HG02840 (cell line): ENCODE data around the gene SFT2D1.
A peak's percentile ranks its signal among the peaks of the same experiment; 100 is the strongest.

ENCODE experiments used
- ATAC-seq: cut with Tn5 transposase; IDR thresholded peaks from one replicate; pipeline ENCODE4 v1.9.1; 2021; ENCODE audit warnings: mild to moderate bottlenecking, moderate library complexity, moderate number of reproducible peaks; ENCODE audit not compliant: unreplicated experiment, low FRiP score

The SFT2D1 gene

DNA sequence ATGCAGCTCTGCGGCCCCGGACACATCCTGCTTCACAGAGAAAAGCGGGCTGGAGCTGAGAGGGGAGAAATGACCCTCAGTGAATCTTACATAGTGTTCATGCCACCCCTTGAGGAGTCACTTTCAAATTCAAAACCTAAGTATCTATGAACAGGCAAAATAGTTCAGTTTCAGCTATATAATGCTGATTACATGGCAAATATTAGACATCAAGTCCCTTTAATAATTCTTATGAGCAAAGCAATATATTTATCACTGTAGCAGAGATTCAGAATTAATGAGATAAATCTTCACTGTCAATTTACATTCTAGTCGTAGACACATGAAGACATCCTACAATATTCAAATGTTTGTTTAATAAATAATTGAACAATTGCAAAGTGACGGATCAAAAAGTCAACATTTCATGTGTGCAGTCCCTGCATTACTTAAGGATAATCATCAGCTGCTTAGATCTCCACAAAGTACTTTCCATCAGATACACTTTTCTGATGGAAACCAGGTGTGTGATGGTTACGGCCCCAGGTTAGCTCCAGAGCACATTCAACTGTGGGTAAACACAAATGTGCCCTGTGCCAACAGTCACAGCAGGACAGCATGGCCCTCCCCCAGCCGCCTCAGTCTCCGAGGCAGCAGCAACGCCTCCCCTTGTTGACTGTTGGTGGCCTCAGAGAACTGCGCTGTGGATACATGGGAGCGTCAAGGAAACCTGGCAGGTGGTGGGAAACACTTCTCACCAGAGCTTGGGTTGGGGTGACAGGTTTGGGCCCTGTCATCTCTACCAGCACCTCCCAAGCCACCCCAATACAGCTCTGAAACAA lies 33.4 kb downstream of the SFT2D1 start:
- ATAC-seq = no peak

DNA sequence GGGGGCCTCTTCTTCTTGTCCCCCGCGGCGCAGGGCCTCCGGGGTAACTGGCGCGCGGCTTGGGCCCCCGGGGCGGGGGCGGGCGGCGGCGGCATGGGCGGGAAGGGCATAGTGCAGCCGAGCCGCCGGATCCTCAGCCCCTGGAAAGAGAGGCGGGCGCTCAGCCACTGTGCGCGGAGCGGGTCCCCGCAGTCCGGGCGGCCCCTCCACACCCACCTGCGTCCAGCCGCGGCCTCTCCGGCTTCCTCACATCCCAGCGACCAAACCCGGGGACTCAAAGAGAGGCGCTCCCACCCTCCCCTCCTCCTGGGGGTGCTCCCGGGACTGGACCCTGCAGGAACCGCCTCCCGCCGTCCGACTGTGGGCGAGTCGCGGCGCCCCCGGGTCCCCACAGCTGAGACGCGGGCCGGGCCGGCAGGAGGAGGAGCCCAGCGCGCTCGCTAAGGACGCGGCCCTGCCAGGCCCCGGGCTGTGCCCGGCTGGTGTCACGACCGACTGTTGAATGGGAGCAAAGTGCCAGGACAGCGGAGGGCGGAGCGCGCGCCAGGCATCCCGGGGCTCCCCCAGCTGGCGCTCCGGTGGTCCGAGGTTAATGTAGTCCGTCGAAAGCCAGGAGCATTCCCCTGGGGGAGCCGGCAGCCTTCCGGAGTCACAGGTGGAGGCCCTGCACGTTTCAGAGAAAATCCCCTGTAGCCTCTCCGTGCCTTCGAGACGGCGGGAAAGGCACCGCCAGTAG lies 34.1 kb downstream of the SFT2D1 start, which contains the start of gene PRR18:
PRR18 (minus strand) TSS at position 360 of the 736 bp plus-strand sequence; CDS start at position 110, 250 bp downstream.
- no peak for ATAC-seq

DNA sequence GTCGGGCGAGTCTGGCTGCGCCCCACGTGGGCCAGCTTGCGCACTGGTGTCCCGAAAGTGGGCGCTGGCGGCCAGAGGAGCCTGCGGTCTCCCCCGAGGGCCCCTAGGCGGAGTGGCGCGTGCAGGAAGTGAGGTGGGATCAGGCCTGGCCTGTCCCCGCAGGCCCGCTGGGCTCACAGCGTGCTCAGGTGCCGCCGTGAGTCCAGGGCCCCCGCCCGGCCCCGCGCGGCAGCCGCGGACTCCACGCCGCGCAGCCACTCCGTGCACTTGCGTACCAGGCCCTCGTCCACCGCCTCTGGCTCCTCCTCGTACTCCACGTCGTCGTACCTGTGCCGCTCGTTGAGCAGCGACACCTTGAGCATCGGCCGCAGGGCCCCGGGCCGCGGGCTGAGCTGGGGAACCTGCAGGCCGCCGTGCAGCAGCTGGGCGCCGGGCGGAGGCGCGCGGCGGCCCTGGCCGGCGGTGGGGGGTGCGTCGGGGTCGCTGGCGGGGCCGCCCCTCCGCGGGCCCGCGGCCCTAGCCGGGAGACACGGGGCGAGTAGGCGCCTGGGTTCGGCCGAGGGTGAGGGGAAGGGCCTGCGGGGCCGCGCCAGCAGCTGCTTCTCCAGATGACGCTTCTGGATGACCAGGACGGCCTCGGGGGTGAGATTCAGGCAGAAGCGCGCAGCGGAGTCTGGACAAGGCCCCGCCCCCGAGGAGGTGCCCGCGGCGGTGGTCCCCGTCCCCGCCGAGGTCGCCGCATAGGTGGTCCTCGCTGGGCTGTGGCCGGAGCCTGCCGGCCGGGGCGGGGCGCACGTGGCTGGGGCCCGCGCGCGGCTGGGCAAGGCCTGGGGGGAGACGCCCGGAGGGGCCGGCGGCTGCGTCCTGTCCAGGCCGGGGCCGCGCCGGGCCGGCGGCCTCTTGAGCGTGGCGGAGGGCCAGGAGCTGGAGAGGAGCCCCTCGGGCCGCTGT lies 35.0 kb downstream of the SFT2D1 start:
- no peak for ATAC-seq

DNA sequence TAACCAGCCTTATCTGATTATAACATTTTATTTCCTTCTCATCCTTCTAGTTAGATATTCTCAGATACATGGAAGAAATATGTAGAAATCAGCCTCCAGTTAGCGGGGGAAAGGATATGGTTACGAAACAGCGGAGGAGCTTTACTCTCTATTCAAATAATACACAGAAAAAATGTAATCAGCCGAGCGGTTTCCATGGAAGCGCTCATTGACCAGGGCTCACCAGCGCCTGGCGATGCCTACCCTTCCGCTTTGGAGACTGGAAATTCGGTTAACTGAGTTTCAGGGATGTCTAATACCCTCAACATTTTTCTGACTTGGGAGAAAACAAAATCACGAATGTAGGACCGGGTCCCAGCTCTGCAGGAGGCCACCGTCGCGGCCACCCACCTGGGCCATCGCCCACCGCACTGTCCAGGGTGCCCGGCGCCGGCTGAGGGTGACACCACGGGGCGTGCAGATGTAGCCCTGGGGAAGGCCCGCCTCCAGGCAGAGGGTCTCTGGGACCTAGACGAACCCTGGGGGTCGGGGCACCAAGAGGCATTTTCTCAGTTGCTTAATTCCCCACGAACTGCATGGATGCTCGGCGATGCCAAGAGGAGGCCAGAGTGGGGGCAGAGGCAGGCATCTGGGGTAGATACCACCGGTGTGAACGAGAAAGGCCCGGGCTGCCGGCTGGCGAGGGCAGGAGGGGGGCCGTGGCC lies 35.8 kb downstream of the SFT2D1 start:
- no peak for ATAC-seq

DNA sequence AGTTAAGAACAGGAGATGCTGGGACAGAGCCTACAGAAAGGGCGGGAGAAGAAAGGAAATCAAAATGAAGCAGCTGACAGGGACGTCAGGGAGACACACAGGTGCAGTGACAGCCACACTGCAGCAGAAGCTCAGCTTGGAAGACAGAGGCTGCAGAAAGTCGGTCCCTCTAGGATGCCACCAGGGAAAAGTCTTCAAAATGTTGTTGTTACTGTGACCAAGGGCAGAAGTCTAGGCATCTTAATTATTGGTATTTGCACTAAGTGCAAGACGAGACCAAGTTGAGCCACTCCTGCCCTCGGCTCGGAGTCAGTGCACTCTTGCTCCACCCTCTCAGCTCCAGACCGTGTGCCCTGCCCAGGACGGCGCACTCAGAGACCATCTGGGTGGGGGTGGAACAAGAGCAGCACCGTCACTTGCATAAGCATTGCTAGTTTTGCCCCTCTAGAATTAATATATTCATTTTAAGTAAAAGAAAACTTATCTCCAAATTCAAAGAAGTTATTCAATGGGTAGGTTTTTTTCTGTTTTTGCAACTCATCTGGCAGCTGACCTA lies 36.7 kb downstream of the SFT2D1 start:
- ATAC-seq = no peak

DNA sequence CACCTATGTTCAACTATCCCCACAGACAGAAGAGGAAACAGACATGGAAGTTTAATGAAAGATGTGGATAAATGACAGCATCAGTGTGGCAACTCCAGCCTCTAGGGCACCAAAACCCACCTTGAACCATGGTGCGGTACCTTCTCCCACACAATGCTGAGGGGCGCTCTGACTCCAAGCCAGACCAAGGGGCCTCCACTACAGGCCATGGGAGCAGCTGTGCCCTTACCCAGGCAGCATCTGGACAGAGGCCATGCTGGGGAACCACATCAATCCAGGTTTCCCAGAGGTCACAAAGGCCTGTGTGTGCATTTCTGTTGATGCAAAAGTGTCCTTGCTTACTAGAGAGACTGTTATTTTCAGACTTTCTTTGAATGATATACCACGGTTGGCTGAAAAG lies 38.2 kb downstream of the SFT2D1 start:
- ATAC-seq = no peak

DNA sequence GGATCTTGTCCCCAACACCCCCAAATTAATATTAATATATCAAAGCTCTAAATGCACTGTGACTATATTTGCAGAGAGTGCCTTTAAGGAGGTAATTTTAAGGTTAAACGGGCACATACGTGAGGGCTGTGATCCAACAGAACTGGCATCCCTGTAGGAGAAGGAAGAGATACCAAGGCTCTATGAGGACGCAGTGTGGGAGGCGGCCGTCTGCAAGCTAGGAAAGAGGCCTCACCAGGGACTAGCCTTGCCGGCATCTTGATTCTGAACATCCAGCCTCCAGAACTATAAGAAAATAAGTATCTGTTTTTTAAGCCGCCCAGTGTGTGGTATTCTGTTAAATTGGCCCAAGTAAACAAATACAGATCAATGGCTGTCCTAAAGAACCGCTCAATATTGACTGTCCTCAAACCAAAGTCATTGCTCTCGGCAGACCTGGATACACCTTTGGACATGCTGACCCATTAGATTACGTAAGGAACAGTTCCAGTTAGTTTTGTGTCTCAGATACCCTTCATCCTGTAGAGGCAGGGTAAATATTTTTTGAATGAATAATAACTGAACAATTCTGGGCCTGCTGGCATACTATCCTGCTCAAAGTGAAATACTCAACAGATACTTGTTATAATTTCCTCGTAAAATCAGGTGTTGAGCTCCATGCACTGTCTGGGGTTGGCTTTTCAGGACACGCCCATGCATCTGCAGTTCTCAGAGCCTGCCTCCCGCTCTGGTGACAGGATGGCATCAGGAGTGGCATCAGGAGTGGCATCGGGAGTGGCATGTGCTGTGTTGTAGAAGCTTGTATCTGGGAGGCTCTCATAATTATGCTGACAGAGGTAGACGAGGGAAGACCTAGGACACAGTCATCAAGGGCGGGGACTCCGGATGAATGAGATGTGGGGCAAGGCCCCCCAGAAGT lies 40.5 kb downstream of the SFT2D1 start:
- no peak for ATAC-seq

DNA sequence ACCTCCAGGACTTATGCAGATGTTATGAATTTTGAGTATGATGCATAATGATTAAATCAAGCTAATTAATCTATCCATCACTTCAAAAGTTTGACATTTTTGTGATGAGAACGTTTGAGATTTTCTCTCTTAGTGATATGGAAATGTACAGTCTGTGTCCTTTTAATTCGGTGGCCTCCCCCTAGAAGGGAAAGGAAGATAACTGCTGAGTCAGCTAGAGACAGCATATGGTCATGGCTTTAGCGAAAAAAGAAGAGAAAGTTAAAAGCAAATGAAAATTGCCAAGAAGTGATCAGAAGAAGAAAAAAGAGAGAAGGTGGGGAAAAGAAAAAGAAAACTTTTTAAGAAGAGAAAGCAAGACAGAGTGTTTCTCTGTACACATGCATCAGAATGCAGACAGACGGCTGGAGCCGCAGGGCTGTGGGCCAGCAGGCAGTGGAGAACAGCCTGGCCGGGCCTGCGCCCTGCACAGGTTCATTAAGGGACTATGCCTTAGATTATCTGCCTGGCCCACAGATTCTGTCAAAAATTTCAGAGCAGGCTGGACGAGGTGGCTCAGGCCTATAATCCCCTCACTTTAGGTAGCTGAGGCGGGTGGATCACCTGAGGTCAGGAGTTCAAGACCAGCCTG lies 41.9 kb downstream of the SFT2D1 start:
- ATAC-seq = no peak

DNA sequence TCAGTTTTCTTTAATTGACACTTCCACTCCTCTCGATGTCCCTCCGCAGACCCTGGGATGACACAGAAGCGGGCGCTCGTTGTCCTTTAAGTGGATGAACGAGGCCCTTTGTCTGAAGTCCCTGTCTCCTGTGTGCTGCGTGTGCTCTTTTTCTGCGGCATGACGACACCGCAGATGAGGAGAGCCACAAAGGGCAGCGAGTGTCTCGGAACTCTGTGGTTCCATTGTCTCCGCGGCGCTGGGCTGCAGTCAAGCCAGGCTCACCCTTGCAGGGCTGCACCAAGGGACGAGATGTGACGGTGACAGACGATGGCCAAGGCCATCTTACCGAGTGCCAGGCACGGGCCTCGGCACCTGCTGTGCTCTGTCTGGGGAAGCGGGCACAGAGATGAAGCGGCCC lies 44.7 kb downstream of the SFT2D1 start:
- no peak for ATAC-seq

DNA sequence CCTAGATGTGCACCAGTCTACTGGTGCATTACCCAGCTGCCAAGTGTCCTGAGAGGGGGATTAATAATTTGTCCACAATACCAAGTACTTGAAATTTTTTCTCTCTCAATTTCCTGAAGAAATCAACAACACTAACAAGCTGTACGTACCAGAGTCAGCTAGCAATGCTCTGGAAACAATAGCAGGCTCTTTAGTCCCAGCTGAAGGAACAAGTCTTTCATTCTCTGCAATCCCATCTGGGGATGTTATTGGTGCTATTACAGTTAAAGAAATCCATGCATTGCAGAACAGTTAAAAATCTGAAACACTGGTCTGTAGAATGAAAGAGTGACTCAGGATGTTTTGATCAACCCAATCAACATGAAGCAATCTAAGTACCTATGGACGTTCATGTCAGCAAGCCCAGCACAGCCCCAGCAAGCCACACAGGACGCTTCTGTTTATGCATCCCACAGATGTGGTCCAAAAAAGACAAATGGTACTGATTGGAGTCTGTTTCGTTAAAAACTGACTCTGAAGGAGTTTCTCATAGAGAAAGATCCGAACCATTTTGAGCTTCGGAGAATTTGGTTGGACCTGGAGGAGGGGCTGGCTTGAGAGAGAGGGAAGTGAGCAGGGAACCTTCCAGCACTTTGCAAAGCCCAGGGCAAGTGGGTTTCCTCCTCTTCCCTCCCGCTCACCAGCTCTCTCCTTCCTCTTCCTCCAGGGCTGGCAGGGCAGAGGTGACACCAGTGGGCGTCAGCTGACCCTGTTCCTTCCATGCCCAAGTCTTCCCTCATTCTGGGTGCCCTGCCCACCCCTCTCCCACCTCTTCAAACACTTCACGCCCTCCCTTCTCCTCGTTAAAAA lies 46.1 kb downstream of the SFT2D1 start:
- ATAC-seq = no peak

DNA sequence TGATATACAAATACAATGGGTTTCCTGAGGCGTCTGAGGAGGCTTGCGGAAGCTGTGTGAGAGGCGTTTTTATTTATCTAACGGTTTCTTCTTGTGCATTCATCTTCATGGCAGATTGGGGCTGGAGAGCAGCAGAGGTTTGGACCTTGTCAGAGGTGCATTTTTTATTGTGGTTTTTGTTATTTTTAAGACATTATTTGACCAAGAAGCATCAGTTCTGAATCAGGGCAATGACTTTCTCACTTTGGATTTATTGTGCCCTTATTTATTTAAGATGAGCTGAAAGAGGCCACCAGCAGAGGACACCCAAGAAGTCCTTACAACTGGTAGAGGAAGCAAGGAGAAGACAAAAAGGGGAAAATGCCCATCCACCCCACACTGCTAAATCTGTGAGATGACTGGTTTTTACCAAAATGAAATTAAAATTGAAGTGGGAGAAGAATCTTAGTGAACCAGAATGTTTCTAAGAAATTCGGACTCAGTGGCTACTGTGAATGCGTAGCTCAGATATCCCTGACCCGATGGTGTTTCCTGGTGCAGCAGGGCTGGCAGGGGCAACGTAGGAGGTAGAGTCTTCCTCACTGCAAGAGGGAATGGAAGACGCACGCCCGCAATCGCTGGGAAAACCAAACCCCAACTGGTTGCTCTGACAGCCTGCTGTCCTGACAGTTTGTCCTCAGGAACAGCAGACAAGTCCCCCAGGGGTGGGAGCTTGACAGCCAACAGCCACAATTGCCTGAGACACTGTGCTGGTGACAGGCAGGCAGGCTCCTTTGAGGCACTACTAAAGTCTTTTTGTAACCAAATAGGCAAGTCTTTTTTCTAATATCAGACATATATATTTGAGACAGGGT lies 48.4 kb downstream of the SFT2D1 start:
- ATAC-seq = no peak

DNA sequence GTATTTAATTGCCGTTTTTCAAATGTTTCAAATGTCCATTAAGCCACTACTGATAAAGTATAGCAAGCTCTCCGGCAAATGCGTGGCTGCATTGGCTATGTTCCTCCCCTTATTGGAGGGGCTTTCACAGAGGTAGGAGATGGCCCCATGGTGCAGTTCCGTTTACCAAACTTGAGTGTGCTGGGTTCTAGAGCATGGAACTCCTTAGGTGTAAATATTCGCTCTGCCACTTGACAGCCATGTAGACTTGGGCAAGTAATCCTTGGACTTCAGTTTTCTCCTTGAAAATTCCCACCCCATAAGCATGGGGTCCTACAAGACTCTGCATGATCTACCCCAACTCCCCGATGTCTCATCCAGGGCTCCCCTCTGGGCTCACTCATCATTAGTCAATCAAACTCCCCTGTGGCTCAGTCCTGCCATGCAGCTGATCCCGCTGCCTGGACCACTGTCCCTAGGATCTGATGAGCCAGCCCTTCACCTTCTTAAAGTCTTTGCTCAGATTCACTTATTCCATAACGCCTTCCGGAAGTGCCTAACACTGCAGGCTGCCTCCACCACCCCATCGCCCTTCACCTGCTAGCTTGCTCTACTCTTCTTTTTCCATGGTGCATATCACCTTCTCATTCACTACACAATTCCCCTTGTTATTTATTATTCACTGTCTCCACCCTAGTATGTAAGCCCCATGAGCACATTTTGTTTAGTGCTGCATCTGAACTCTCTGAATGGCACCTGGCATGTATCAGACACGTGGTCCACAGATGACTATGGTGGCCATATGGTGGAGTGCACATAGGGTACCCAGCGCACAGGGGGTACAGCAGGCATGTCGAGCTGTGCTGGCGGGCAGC lies 52.9 kb downstream of the SFT2D1 start:
- ATAC-seq = no peak

DNA sequence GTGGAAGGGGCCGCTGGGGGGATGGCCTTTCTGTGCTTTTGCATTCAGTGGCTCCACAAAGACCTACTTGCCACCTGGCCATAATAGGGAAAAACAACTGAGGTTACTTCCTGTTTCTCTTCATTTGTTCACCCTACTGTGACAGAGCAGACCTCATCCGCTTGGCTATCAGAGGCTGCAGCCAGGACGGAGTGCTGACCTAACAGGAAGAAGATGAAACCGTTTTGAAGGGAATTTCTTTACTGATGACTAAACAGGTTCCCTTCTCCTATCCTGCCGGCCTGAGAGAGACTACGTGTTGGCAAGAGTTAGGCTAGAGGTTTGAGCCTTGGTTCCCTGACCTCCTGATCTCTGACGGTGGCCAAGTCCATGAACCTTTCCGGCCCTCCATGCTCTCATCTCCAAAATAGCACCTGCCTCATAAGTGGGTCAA lies 55.5 kb downstream of the SFT2D1 start:
- peak; percentile 96 for ATAC-seq

DNA sequence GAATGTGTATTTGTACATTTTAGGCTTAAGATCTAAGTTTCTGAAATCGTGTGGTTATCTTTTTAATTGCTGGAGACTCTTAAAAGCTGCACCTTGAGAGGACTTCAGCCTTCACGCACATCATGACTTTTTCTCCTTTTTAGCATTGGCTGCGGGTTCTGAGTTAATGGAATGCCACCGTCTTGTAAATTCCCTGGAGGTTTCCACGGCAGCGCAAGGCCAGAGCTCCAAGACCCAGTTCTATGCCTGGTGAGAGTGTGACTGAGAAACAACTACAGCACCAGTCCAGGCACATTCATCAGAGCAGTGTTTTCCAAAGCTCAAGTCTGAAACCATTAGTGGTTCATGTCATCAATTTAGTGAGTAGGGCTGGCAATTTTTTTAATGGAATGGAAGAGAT lies 57.1 kb downstream of the SFT2D1 start:
- ATAC-seq = no peak

DNA sequence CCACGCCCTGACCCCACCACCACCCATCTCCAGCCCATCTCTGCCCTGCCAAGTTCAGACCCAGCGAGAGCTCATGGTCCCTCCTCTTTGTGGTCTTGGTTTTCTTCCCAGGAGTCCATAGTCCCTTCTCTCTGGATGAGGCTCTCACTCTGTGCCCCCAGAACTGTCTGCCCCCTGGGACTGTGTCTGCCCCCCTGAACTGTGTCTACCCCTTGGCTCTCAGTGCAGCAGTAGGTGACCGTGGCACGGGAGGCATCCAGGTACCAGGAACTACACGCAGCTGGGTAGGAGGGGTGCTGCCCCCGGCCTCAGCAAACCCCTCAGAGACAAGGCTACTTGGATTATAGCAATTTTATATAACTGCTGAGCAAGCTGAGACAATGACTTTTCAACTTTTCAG lies 57.7 kb downstream of the SFT2D1 start:
- no peak for ATAC-seq
